Mesenteric fat pad (tissue), 1 donor: ENCODE measurements around the gene EFCAB9. TPM values are rescaled to one million over a fixed set of nuclear protein-coding genes. Genes with fewer than 3 reads are reported as not detected.
A peak's percentile ranks its signal among the peaks of the same experiment; 100 is the strongest.
"Not testable (repeated sequence)": the region's sequence is repeated elsewhere in the genome, so short reads cannot be mapped to it uniquely, and the experiment has no call there.

Experiments
- DNase-seq: peaks from one replicate; pipeline ENCODE4 v3.0.0-alpha.2; 2020; ENCODE audit warnings: low spot score
- total RNA-seq: library from RNA; stranded (reverse); fragmentation: NEBNext Ultra II Directional; extraction: Animal tissue kit (Norgen Biotek cat#: 25700); gene quantifications from one replicate; pipeline ENCODE4 v1.2.1, GENCODE V29; 2021
- donor health status: DM: yes; HTN: yes; CAD: no.

Gene EFCAB9
- total RNA-seq, 1 donor from 2014 or later, result not detected

DNA sequence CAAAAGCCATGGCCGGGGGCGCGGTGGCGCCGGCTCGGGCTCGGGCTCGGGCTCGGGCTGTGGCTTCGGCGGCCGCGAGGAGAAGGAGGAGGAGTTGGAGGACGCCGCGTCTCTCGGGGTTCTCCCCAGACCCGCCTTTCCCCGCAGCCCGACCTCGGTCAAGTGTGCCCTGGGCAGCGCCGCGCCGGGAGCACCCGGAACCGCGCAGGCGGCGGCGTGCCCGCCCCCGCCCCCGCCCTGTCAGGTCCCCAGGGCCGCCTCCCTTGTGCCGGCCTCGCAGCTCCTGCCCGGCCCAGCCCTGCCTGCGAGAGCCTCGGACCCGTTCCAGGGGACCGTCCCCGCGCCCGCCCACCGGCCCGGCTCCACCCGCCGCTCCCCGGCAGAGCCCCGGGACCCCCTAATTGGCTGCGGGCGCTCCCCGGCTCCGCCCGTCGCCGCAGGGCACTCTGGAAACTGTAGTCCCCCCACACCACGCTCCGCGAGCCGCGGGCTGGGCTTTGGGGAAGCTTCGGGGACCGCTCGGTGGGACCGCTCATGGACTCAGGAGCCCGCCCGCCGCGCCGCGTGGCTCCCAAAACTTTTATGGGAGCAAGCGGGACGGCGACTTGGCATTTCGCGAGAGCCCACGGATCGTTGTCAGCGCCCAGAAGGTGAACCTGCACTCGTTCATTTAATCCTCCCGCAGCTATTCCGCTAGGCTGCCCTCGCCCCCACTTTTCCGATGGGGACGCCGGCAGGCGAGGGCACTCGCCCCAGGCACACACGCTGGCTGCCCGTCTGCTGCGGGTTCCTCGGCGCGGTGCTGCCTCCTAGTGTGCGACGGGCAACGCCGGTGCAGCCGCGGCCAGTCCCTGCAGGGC is 5.7 kb upstream of the EFCAB9 start, which contains the start of gene STK10:
TSS of gene STK10 (minus strand) at position 192 of the 860 bp plus-strand sequence. CDS start at position 10, 182 bp downstream.
- DNase-seq, result peak; percentile 97

DNA sequence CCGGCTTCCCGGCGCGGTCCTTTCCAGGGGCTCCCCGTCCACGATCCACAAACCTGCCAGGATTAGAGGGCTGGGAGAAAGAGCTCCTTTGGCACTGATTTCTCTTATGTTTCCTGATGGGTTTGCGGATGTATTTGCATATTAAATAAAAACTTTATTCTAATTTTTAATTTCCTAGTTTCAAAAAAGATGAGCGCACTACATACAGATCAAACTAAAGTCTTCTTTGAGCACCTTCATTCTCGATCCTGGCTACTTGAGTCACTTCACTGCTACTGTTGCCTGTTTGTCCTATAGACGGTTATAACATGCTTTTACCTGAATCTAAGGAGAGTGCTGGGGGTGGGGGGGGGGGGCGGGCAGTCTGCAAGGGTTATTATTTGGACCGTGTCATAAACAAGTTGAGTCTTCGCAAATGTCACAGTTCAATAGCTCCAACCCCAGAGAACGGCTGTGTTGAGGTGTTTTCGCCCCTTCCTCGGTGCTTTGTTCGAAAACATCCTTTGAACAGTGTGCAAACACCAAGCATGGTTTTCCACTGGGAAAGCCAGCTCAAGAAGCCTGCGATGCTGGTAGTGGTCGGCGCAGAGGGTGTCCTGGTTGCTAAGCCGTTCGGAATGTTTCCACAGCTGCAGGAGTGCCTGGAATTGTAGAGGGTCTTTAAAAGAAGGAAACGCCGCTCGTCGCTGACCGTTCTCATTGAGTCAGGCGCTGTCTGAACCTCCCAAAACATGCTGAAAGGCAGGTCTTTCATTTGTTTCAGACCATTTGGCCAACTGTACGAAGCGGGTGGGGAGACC is 4.9 kb upstream of the EFCAB9 start:
- DNase-seq, result peak; percentile 71

DNA sequence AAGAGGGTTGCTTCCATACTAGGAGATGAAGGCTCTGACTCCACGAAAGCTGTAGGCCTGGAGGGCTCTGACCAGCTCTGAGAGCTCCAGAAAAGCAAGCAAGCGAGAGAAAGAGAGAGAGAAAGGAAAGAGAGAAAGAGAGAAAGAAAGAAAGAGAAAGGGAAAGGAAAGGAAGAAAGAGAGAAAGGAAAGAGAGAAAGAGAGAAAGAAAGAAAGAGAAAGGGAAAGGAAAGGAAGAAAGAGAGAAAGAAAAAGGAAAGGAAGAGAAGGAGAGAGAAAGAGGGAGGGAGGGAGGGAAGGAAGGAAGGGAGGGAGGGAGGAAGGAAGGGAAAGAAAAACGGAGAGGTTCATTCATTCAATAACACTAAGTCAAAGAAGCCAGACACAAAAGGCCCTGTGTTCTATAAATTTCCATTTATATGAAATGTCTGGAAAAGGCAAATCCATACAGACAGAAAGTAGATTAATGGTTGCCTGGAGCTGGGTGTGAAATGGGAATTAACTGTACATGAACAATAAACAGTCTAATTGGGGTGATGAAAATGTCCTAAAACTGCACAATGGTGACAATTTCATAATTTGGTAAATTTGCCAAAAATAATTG is 4.2 kb upstream of the EFCAB9 start:
- DNase-seq, result no peak

- peak; percentile 49 for DNase-seq
Measured at GRCh38 chr5:172194985-172195774, 1.2 kb downstream of the EFCAB9 start.

DNA sequence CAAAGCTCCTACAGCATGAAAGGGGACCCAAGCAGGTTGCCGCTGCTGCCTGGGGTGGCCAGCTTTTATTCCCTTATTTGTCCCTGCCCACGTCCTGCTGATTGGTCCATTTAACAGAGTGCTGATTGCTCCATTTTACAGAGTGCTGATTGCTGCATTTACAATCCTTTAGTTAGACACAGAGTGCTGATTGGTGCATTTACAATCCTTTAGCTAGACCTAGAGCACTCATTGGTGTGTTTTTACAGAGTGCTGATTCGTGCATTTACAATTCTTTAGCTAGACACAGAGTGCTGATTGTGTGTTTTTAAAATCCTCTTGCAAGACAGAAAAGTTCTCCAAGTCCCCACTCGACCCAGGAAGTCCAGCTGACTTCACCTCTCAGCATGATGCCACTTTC is 3.8 kb downstream of the EFCAB9 start:
- DNase-seq, result peak; percentile 20

- peak; percentile 45 for DNase-seq
Measured at GRCh38 chr5:172199446-172199845, 5.5 kb downstream of the EFCAB9 start.

GRCh38 chr5:172200476-172200875 is 6.5 kb downstream of the EFCAB9 start:
- no peak for DNase-seq

DNA sequence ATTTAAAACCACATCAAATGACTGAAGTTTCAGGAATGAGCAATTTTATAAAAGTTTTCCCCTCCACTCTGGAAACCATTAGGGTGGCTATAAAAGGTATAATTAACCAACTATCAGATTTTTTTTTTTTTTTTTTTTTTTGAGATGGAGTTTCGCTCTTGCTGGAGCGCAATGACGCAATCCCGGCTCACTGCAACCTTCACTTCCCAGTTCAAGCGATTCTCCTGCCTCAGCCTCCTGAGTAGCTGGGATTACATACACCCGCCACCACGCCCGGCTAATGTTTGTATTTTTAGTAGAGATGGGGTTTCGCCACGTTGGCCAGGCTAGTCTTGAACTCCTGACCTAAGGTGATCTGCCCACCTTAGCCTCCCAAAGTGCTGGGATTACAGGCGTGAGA is 12.0 kb downstream of the EFCAB9 start:
- DNase-seq, result not testable (repeated sequence)

GRCh38 chr5:172207511-172207910 is 13.5 kb downstream of the EFCAB9 start:
- DNase-seq, result no peak

DNA sequence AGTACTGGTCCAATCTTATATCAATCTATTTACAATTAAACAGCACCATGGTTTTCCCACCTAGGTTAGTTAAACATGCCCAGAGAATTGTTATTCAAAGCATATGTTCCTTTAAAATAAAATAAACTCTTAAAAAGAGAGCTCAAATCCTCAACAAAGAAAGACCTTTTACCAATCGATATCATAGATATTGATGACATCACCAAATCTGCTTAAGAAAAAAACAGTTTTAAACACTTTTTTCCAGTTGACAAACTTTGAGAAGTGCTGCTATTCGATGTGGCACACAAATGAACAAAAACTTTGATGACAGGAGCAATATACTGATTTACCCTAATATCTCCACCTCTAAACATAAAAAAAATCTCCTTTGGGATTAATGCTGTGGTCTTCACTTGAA is 15.7 kb downstream of the EFCAB9 start:
- no peak for DNase-seq

GRCh38 chr5:172211676-172212075 is 17.7 kb downstream of the EFCAB9 start:
- DNase-seq, result no peak

GRCh38 chr5:172213126-172213525 is 19.2 kb downstream of the EFCAB9 start:
- no peak for DNase-seq

DNA sequence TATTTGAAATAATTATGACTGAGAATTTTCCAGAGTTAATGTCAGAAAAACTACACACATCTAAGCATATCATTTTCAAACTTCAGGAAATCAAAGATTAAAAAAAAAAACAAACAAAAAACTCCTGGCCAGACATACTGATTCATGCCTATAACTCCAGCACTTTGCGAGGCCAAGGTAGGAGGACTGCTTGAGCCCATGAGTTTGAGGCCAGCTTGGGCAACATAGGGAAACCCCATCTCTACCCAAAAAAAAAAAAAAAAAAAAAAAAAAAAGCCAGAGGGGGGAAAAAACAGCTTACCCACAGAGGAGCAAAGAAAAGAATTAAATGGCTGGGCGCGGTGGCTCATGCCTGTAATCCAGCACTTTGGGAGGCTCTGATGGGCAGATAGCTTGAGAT is 22.4 kb downstream of the EFCAB9 start:
- no peak for DNase-seq

DNA sequence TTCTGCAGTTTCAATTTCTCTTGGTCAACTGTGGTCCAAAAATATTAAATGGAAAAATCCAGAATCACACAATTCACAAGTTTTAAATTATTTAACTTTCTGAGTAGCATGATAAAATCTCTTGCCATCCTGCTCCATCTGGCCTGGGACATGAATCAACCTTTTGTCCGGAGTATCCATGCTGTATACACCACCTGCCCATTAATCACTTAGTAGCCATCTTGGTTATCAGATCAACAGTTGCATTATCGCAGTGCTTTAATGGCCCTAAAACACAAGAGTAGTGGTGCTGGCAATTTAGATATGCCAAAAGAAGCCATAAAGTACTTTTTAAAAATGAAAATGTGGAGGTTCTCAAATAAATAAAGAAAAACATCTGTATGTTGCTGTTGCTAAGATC is 25.3 kb downstream of the EFCAB9 start:
- no peak for DNase-seq

- no peak for DNase-seq
Measured at GRCh38 chr5:172223901-172224873, 30.2 kb downstream of the EFCAB9 start.

DNA sequence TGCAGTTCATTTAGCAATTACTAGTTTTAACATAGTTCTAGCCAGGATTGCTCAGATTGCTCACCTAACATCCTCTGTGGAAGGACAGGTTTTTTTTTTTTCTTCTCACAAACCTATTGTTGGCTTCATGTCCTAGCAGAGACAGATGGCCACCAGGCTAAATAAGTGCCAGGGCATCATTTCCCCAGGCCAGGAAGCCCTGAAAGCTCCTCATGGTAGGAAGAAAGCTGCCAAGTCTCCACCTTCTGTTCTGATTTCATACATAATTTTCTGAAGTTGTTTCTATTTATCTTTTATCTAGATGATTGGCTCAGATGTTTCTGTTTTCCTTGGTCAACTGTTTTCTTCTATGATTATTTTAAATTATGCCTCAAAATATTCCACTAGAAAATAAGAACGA is 31.0 kb downstream of the EFCAB9 start:
- no peak for DNase-seq

DNA sequence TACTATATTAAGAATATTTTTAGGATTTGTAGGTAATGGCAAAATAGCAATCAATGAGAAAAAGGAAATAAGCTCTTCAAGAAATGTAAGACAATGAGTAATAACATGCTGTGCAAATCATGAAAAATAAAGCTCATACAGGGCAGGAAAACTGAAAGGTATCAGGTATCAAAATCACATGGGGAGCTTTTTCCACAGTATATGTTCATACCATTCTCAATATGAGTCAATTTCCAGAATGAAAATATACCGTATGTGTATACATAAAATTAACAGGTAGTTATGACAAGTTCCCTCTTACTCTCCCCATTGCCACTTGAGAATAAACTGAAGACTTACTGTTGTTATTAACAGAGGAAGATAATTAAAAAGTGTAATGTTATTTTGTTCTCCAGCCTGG is 35.9 kb downstream of the EFCAB9 start:
- DNase-seq, result no peak

DNA sequence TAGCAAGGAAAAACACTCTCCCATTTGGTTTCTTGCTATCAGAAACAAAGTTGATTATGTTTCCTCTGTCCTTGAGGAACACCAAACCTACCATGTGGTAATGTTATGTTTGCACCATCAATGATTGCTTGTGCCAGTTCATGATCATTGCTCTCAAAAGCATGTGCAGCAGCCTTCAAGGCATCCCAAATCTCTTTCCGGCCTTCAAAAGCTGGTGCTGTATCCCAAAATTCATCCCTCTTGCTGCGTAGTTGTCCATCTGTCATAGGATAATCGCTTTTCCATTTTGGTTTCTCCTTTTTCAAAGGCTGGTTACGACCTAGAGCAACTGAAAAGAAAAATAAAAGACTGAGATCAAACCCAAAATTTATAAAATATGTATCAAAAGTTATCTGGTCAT is 40.1 kb downstream of the EFCAB9 start:
- no peak for DNase-seq

DNA sequence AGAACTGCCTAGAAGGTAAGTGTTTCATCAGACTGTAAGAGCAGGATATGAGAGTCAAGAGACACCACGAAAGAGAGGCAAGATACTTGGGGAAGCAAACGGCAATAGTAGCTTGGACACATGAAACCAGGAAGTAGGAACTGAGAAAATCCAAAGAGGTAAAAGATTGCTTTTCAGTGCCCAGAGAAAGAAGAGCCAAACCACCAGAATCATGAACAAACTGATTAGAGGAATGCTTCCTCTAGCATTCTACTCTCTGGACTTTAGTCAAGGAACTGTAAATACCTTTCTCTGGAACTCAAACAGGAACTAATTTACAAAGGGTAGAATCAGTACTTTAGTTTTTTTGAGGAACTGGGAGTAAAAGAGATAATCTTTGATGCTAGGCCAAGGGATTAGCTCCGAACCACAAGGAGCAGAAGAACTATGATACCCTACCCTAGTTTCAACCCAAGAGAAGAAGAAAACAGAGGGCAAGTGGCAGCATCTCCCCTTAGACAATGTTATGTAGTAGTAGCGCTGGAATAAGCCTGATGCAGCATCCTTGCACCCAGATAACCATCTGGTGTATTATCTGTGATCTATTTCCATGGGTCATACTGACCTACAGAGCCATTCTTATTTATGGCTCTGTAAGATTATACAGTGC is 41.3 kb downstream of the EFCAB9 start:
- no peak for DNase-seq
